HCT116 (cell line): ENCODE data around the gene PLEKHG3.

Source experiments
- CEBPB ChIP-seq: IDR thresholded peaks from 2 replicates; pipeline ENCODE4 v1.6.1; 2012; ENCODE audit warnings: low read depth
- ELF1 ChIP-seq: IDR thresholded peaks from 2 replicates; pipeline ENCODE4 v1.6.1; 2012; ENCODE audit warnings: low read depth, borderline replicate concordance
- EZH2 ChIP-seq: fragments of 200-600 bp; sonication (generic); IDR thresholded peaks from 2 replicates; pipeline ENCODE4 v1.6.1; 2017; ENCODE audit warnings: antibody characterized with exemption, mixed run types
- EZH2phosphoT487 ChIP-seq: fragments of 200-600 bp; IDR thresholded peaks from 2 replicates; pipeline ENCODE4 v1.6.1; 2018; ENCODE audit warnings: antibody characterized with exemption, borderline replicate concordance
- POLR2A ChIP-seq: IDR thresholded peaks from 2 replicates; pipeline ENCODE4 v1.7.0; 2011; ENCODE audit warnings: borderline replicate concordance; ENCODE audit not compliant: insufficient read depth, insufficient read length; ENCODE audit errors: extremely low read depth
- POLR2AphosphoS5 ChIP-seq: IDR thresholded peaks from 2 replicates; pipeline ENCODE4 v1.6.1; 2011; ENCODE audit warnings: mild to moderate bottlenecking, low read depth, low read length, moderate library complexity
- RAD21 ChIP-seq: IDR thresholded peaks from 2 replicates; pipeline ENCODE4 v1.6.1; 2012; ENCODE audit warnings: low read depth, mild to moderate bottlenecking
- SRF ChIP-seq: IDR thresholded peaks from 2 replicates; pipeline ENCODE4 v1.6.1; 2012; ENCODE audit warnings: low read depth
- TF ChIP-seq, protein P1 (sequence below): IDR thresholded peaks from 2 replicates; pipeline ENCODE4 v1.6.1; 2012
- TF ChIP-seq, protein P2 (sequence below), 3 experiments: fragments of 200-600 bp in 1 of 3; sonication (generic) in 1 of 3; IDR thresholded peaks in 2 of 3; conservative IDR thresholded peaks in 1 of 3; 2 replicates each; pipeline ENCODE4 v1.5.1; 2012 to 2017; ENCODE audit warnings: low read depth in 2 of 3, low read length in 2 of 3, antibody characterized with exemption in 1 of 3, borderline replicate concordance in 1 of 3, control low read depth in 1 of 3, mild to moderate bottlenecking in 1 of 3, mixed read lengths in 1 of 3, mixed run types in 1 of 3, moderate library complexity in 1 of 3; ENCODE audit not compliant: insufficient read depth in 1 of 3
- TF ChIP-seq, protein P3 (sequence below): IDR thresholded peaks from 2 replicates; pipeline ENCODE4 v1.6.1; 2012; ENCODE audit warnings: low read depth

DNA sequence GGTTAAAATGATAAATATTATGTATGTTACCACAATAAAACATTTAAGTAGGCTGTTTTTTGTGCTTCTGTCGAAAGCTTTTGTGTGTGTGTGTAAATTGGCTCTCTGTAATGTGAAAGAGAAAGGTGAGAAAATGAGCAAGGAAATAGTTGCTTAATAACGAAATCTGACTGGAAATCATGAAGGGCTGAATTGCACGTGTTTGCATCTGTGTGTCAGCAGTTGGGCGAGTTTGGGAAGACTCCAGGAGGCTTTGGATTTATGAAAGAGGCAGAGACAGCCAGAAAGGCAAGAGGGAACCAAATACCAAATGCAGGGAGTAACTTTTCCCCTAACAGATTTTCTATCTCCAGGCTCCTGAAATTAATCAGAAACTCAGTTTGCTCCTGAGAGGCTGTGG is 47.2 kb upstream of the PLEKHG3 start:
- no peak for TF ChIP-seq SRF
- TF ChIP-seq, protein P1, sequence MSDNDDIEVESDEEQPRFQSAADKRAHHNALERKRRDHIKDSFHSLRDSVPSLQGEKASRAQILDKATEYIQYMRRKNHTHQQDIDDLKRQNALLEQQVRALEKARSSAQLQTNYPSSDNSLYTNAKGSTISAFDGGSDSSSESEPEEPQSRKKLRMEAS = no peak
- TF ChIP-seq POLR2A = no peak
- TF ChIP-seq POLR2AphosphoS5 = no peak
- no peak for TF ChIP-seq ELF1
- TF ChIP-seq, protein P2, sequence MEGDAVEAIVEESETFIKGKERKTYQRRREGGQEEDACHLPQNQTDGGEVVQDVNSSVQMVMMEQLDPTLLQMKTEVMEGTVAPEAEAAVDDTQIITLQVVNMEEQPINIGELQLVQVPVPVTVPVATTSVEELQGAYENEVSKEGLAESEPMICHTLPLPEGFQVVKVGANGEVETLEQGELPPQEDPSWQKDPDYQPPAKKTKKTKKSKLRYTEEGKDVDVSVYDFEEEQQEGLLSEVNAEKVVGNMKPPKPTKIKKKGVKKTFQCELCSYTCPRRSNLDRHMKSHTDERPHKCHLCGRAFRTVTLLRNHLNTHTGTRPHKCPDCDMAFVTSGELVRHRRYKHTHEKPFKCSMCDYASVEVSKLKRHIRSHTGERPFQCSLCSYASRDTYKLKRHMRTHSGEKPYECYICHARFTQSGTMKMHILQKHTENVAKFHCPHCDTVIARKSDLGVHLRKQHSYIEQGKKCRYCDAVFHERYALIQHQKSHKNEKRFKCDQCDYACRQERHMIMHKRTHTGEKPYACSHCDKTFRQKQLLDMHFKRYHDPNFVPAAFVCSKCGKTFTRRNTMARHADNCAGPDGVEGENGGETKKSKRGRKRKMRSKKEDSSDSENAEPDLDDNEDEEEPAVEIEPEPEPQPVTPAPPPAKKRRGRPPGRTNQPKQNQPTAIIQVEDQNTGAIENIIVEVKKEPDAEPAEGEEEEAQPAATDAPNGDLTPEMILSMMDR (IDR thresholded peaks at IDR 0.05 in 2 of 3, conservative IDR thresholded peaks at IDR 0.05 in 1 of 3; ENCODE audit: borderline replicate concordance in 1 of 3, insufficient read depth in 1 of 3, low read depth in 2 of 3, low read length in 2 of 3) = no peak
- TF ChIP-seq EZH2phosphoT487 = no peak
- no peak for TF ChIP-seq EZH2
- no peak for TF ChIP-seq RAD21
- TF ChIP-seq, protein P3, sequence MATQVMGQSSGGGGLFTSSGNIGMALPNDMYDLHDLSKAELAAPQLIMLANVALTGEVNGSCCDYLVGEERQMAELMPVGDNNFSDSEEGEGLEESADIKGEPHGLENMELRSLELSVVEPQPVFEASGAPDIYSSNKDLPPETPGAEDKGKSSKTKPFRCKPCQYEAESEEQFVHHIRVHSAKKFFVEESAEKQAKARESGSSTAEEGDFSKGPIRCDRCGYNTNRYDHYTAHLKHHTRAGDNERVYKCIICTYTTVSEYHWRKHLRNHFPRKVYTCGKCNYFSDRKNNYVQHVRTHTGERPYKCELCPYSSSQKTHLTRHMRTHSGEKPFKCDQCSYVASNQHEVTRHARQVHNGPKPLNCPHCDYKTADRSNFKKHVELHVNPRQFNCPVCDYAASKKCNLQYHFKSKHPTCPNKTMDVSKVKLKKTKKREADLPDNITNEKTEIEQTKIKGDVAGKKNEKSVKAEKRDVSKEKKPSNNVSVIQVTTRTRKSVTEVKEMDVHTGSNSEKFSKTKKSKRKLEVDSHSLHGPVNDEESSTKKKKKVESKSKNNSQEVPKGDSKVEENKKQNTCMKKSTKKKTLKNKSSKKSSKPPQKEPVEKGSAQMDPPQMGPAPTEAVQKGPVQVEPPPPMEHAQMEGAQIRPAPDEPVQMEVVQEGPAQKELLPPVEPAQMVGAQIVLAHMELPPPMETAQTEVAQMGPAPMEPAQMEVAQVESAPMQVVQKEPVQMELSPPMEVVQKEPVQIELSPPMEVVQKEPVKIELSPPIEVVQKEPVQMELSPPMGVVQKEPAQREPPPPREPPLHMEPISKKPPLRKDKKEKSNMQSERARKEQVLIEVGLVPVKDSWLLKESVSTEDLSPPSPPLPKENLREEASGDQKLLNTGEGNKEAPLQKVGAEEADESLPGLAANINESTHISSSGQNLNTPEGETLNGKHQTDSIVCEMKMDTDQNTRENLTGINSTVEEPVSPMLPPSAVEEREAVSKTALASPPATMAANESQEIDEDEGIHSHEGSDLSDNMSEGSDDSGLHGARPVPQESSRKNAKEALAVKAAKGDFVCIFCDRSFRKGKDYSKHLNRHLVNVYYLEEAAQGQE = no peak
- no peak for TF ChIP-seq CEBPB
